Kidney epithelial cell (primary cell): ENCODE results near the gene GGT7. TPM values are rescaled to one million over a fixed set of nuclear protein-coding genes. Genes with fewer than 3 reads are reported as not detected.

Experiments used
- DNase-seq: peaks from one replicate; pipeline ENCODE4 v3.0.0-alpha.2; 2010; ENCODE audit warnings: low read depth
- H3K27me3 ChIP-seq: 2 replicates; pipeline ENCODE4 v1.6.0; 2011; ENCODE audit warnings: low read length; ENCODE audit not compliant: control insufficient read depth, insufficient read depth
- H3K36me3 ChIP-seq: 2 replicates; pipeline ENCODE4 v1.5.1; 2011; ENCODE audit warnings: low read length; ENCODE audit not compliant: control insufficient read depth, insufficient read depth
- H3K4me3 ChIP-seq: 2 replicates; pipeline ENCODE4 v1.5.1; 2011; ENCODE audit warnings: low read depth, mild to moderate bottlenecking, control low read depth, low read length
- CTCF ChIP-seq: IDR thresholded peaks from 2 replicates; pipeline ENCODE4 v1.5.1; 2011; ENCODE audit warnings: mild to moderate bottlenecking, moderate library complexity, low read length, control low read depth, inconsistent platforms; ENCODE audit not compliant: insufficient read depth, poor library complexity, severe bottlenecking
- total RNA-seq: library from RNA; depleted of rRNA; stranded (reverse); fragments of >200 nt; gene quantifications from 2 replicates; pipeline ENCODE4 v1.2.3, GENCODE V29; 2015

Gene GGT7
- total RNA-seq, 1 donor from 2014 or later, result 8.4 TPM

GRCh38 chr20:34876406-34877282, 4.0 kb upstream of the GGT7 start, which contains the start of gene ACSS2:
TSS of gene ACSS2 (plus strand) at chr20:34876612. CDS start at chr20:34876646, 34 bp downstream.
- peak within 1 kb of the TSS; percentile 58 for H3K4me3 ChIP-seq
- DNase-seq, result no peak
- no peaks in the 10 kb centered on the region for H3K36me3 ChIP-seq
- no peaks in the 10 kb centered on the region for H3K27me3 ChIP-seq
- no peak for TF ChIP-seq CTCF

GRCh38 chr20:34875642-34876405, 3.2 kb upstream of the GGT7 start:
- peak overlapping the region; percentile 33 for H3K4me3 ChIP-seq
- peak; percentile 25 for TF ChIP-seq CTCF
- no peaks in the 10 kb centered on the region for H3K27me3 ChIP-seq
- H3K36me3 ChIP-seq, result no peaks in the 10 kb centered on the region
- peak; percentile 91 for DNase-seq

- peak; percentile 94 for TF ChIP-seq CTCF
- H3K4me3 ChIP-seq, result no peak overlapping the region
- H3K27me3 ChIP-seq, result no peaks in the 10 kb centered on the region
- DNase-seq, result peak; percentile 52
- no peaks in the 10 kb centered on the region for H3K36me3 ChIP-seq
Measured at GRCh38 chr20:34874094-34874654, 1.5 kb upstream of the GGT7 start.

- Histone ChIP-seq H3K27me3 (no peaks in the 10 kb centered on the region), H3K4me3 (no peak overlapping the region), H3K36me3 (no peaks in the 10 kb centered on the region)
- DNase-seq, result no peak
- no peak for TF ChIP-seq CTCF
Measured at GRCh38 chr20:34873583-34874093, 982 bp upstream of the GGT7 start.

GRCh38 chr20:34871966-34872621, 562 bp downstream of the GGT7 start:
- no peaks in the 10 kb centered on the region for H3K27me3 ChIP-seq
- H3K36me3 ChIP-seq, result no peaks in the 10 kb centered on the region
- peak overlapping the region; percentile 58 for H3K4me3 ChIP-seq
- no peak for TF ChIP-seq CTCF
- DNase-seq, result no peak
